Mucosa of descending colon (tissue), 3 donors: ENCODE results near the gene KCNH8. TPM values are rescaled to one million over a fixed set of nuclear protein-coding genes. Genes with fewer than 3 reads are reported as not detected.

Experiments used
- ATAC-seq: fragments of 200-7000 bp; cut with Tn5 transposase; one replicate; pipeline ENCODE4 v1.9.1; 2020; ENCODE audit warnings: mild to moderate bottlenecking, moderate library complexity
- DNase-seq, 3 donors: peaks; one replicate each; pipeline ENCODE4 v3.0.0-alpha.2; 2020
- H3K36me3 ChIP-seq: fragments of 200-600 bp; one replicate; pipeline ENCODE4 v1.8.0; 2021; ENCODE audit warnings: low read depth, mild to moderate bottlenecking
- H3K4me1 ChIP-seq: fragments of 200-600 bp; one replicate; pipeline ENCODE4 v1.8.0; 2021; ENCODE audit warnings: low read depth, mild to moderate bottlenecking
- H3K4me3 ChIP-seq: fragments of 200-600 bp; one replicate; pipeline ENCODE4 v1.8.0; 2021; ENCODE audit warnings: mild to moderate bottlenecking
- H3K9me3 ChIP-seq: fragments of 200-600 bp; one replicate; pipeline ENCODE4 v1.8.0; 2021; ENCODE audit warnings: mild to moderate bottlenecking
- CTCF ChIP-seq: fragments of 200-600 bp; IDR thresholded peaks from one replicate; pipeline ENCODE4 v1.8.0; 2022; ENCODE audit warnings: antibody characterized with exemption, mild to moderate bottlenecking
- intact Hi-C, 2 donors: fragments of 100-400 bp; cut with DNase I in 1 of 2; cut with micrococcal nuclease in 1 of 2; formaldehyde crosslinking; loops; one replicate each; pipeline versions ENCODE4 v1.11.0 to v1.11.1; 2022; cut with DNase I, micrococcal nuclease
- total RNA-seq, 3 donors: library from RNA; stranded (reverse); fragmentation: NEBNext Ultra II Directional in 2 of 3; extraction: Animal tissue kit (Norgen Biotek cat#: 25700) in 2 of 3; gene quantifications; one replicate each; pipeline versions ENCODE4 v1.2.1 to v1.2.4, GENCODE V29; 2021 to 2023
- donor health status: DM: no; HTN: no; CAD: no; lungs with moderate emphysema.
- donor health status: DM: no; HTN: no; CAD: no.
- donor health status: DM: no; HTN: yes; CAD: no.

Gene KCNH8
- total RNA-seq, 3 donors from 2014 or later = 1.0 to 1.3 (median 1.1) TPM

- H3K9me3 ChIP-seq = no peaks in the 10 kb centered on the region
- no peak for ATAC-seq
These were observed 200.2 kb downstream of the KCNH8 start for GRCh38 chr3:19348500-19348899.

GRCh38 chr3:19348941-19349564, 200.7 kb downstream of the KCNH8 start:
- ATAC-seq = peak; percentile 84
- Histone ChIP-seq H3K36me3 (no peaks in the 10 kb centered on the region), H3K9me3 (no peaks in the 10 kb centered on the region), H3K4me3 (no peak overlapping the region), H3K4me1 (no peaks in the 10 kb centered on the region)
- TF ChIP-seq CTCF = peak; percentile 34
- DNase-seq = peak in 1 of 3 donors; percentile 26
- intact Hi-C loops = loop anchor here in 1 of 2 donors (2.0 kb wide), 1 partner anchor 518 kb away; no protein-coding TSS in a partner anchor

More at GRCh38 chr3:19348500-19348899, 200.2 kb downstream of the KCNH8 start:
- intact Hi-C loops = loop anchor here in 1 of 2 donors (2.0 kb wide), 1 partner anchor 518 kb away; no protein-coding TSS in a partner anchor
- DNase-seq = no peak
- H3K4me1 ChIP-seq = no peaks in the 10 kb centered on the region
- H3K36me3 ChIP-seq = no peaks in the 10 kb centered on the region
- TF ChIP-seq CTCF = no peak
- no peak overlapping the region for H3K4me3 ChIP-seq

- H3K4me3 ChIP-seq = no peak overlapping the region
- no peaks in the 10 kb centered on the region for H3K9me3 ChIP-seq
- no peak for TF ChIP-seq CTCF
- ATAC-seq (no peak), DNase-seq (no peak)
- intact Hi-C loops = no loop called here
- no peaks in the 10 kb centered on the region for H3K36me3 ChIP-seq
- no peaks in the 10 kb centered on the region for H3K4me1 ChIP-seq
These were observed 209.6 kb downstream of the KCNH8 start for GRCh38 chr3:19357947-19358346.

GRCh38 chr3:19363071-19363470, 214.8 kb downstream of the KCNH8 start:
- ATAC-seq (no peak), DNase-seq (no peak)
- no peaks in the 10 kb centered on the region for H3K4me1 ChIP-seq
- H3K36me3 ChIP-seq = no peaks in the 10 kb centered on the region
- no peaks in the 10 kb centered on the region for H3K9me3 ChIP-seq
- no peak overlapping the region for H3K4me3 ChIP-seq
- TF ChIP-seq CTCF = no peak
- intact Hi-C loops = no loop called here

GRCh38 chr3:19364148-19364547, 215.8 kb downstream of the KCNH8 start:
- H3K36me3 ChIP-seq = no peaks in the 10 kb centered on the region
- intact Hi-C loops = no loop called here
- no peak for DNase-seq
- TF ChIP-seq CTCF = no peak
- no peak overlapping the region for H3K4me3 ChIP-seq
- no peaks in the 10 kb centered on the region for H3K9me3 ChIP-seq
- no peak for ATAC-seq
- no peaks in the 10 kb centered on the region for H3K4me1 ChIP-seq
